Measurements from ENCODE around the gene POTEF.
"Not testable (repeated sequence)": the region's sequence is repeated elsewhere in the genome, so short reads cannot be mapped to it uniquely, and the experiment has no call there.

Gene POTEF

GRCh38 chr2:130152816-130153595, 24.0 kb upstream of the POTEF start:
- no peak for DNase-seq (ENCODE audit: low read depth in 2 of 2)

- DNase-seq (ENCODE audit: low read depth in 2 of 2) = not testable (repeated sequence)
Observed at GRCh38 chr2:130152136-130152815, 23.3 kb upstream of the POTEF start.

GRCh38 chr2:130151145-130151512, 22.1 kb upstream of the POTEF start:
- DNase-seq (ENCODE audit: low read depth in 2 of 2) = not testable (repeated sequence)

- no peak for DNase-seq (ENCODE audit: low read depth in 2 of 2)
Observed at GRCh38 chr2:130150181-130151144, 21.4 kb upstream of the POTEF start.

GRCh38 chr2:130148515-130148914, 19.5 kb upstream of the POTEF start:
- DNase-seq (ENCODE audit: low read depth in 2 of 2) = not testable (repeated sequence)

GRCh38 chr2:130145006-130145414, 16.0 kb upstream of the POTEF start, which contains the start of gene CCDC74B:
Gene CCDC74B (minus strand): TSS chr2:130145112. CDS start chr2:130144996, 116 bp downstream.
- DNase-seq (ENCODE audit: low read depth in 2 of 2) = peak; percentile 51 to 60

- not testable (repeated sequence) for DNase-seq (ENCODE audit: low read depth in 2 of 2)
Observed at GRCh38 chr2:130143266-130144039, 14.4 kb upstream of the POTEF start.

GRCh38 chr2:130142396-130143265, 13.6 kb upstream of the POTEF start:
- DNase-seq (ENCODE audit: low read depth in 2 of 2) = not testable (repeated sequence)

GRCh38 chr2:130141645-130142370, 12.8 kb upstream of the POTEF start:
- DNase-seq (ENCODE audit: low read depth in 2 of 2) = not testable (repeated sequence)

GRCh38 chr2:130141002-130141401, 12.0 kb upstream of the POTEF start:
- not testable (repeated sequence) for DNase-seq (ENCODE audit: low read depth in 2 of 2)

GRCh38 chr2:130140516-130140915, 11.5 kb upstream of the POTEF start:
- not testable (repeated sequence) for DNase-seq (ENCODE audit: low read depth in 2 of 2)

GRCh38 chr2:130139331-130140280, 10.6 kb upstream of the POTEF start:
- DNase-seq (ENCODE audit: low read depth in 2 of 2) = not testable (repeated sequence)

GRCh38 chr2:130138841-130139251, 9.8 kb upstream of the POTEF start:
- not testable (repeated sequence) for DNase-seq (ENCODE audit: low read depth in 2 of 2)

- DNase-seq (ENCODE audit: low read depth in 2 of 2) = not testable (repeated sequence)
Observed at GRCh38 chr2:130138326-130138725, 9.3 kb upstream of the POTEF start.

- DNase-seq (ENCODE audit: low read depth in 2 of 2) = not testable (repeated sequence)
Observed at GRCh38 chr2:130137118-130137517, 8.1 kb upstream of the POTEF start.

GRCh38 chr2:130136546-130136945, 7.5 kb upstream of the POTEF start:
- not testable (repeated sequence) for DNase-seq (ENCODE audit: low read depth in 2 of 2)

GRCh38 chr2:130135692-130136541, 6.9 kb upstream of the POTEF start:
- no peak for DNase-seq (ENCODE audit: low read depth in 2 of 2)

Data from stimulated activated CD8-positive, alpha-beta memory T cell treated with anti-CD3 and anti-CD28 coated beads, Interleukin-2, amount 100 ng/mL, for 48 hours (primary cell).